GM23338 (cell line): Measurements from ENCODE around the gene RNF181. TPM values are rescaled to one million over a fixed set of nuclear protein-coding genes. Genes with fewer than 3 reads are reported as not detected.

ENCODE experiments used
- ATAC-seq: fragments of 200-7000 bp; cut with Tn5 transposase; 3 replicates; pipeline ENCODE4 v1.9.1; 2020
- DNase-seq: peaks from one replicate; pipeline ENCODE4 v3.0.0-alpha.2; 2015; ENCODE audit warnings: low spot score
- H2AFZ ChIP-seq: fragments of 200-600 bp; sonication (generic); 2 replicates; pipeline ENCODE4 v1.8.0; 2016; ENCODE audit warnings: antibody characterized with exemption, mild to moderate bottlenecking, moderate library complexity
- H3F3A ChIP-seq: fragments of 200-600 bp; sonication (generic); replicated peaks from 2 replicates; pipeline ENCODE4 v1.8.0; 2017; ENCODE audit warnings: antibody characterized with exemption, mixed run types, low read depth
- H3K27ac ChIP-seq: fragments of 200-600 bp; sonication (generic); 2 replicates; pipeline ENCODE4 v1.6.1; 2016; ENCODE audit warnings: low read depth
- H3K27me3 ChIP-seq: fragments of 200-600 bp; sonication (generic); 2 replicates; pipeline ENCODE4 v1.8.0; 2016; ENCODE audit warnings: mild to moderate bottlenecking, mixed run types, moderate library complexity; ENCODE audit not compliant: insufficient read depth
- H3K36me3 ChIP-seq: fragments of 200-600 bp; sonication (generic); 2 replicates; pipeline ENCODE4 v1.8.0; 2016; ENCODE audit warnings: mild to moderate bottlenecking; ENCODE audit not compliant: insufficient read depth
- H3K4me1 ChIP-seq: fragments of 200-600 bp; sonication (generic); 2 replicates; pipeline ENCODE4 v1.8.0; 2016; ENCODE audit warnings: mild to moderate bottlenecking, moderate library complexity; ENCODE audit not compliant: insufficient read depth
- H3K4me2 ChIP-seq: fragments of 200-600 bp; sonication (generic); 2 replicates; pipeline ENCODE4 v1.7.1; 2017; ENCODE audit warnings: mixed run types
- H3K4me3 ChIP-seq: fragments of 200-600 bp; sonication (generic); 2 replicates; pipeline ENCODE4 v1.6.1; 2016; ENCODE audit warnings: mixed run types
- H3K79me2 ChIP-seq: fragments of 200-600 bp; sonication (generic); replicated peaks from 2 replicates; pipeline ENCODE4 v1.8.0; 2017; ENCODE audit warnings: mild to moderate bottlenecking; ENCODE audit not compliant: insufficient read depth
- H3K9me2 ChIP-seq: fragments of 200-600 bp; sonication (generic); 2 replicates; pipeline ENCODE4 v1.8.0; 2017; ENCODE audit not compliant: insufficient read depth
- H4K20me1 ChIP-seq: fragments of 200-600 bp; sonication (generic); replicated peaks from 2 replicates; pipeline ENCODE4 v1.8.0; 2017; ENCODE audit warnings: mild to moderate bottlenecking; ENCODE audit not compliant: insufficient read depth
- H3K27ac Mint-ChIP-seq: 2 replicates; pipeline ENCODE4 v1.8.0; 2020; ENCODE audit warnings: inconsistent platforms, mild to moderate bottlenecking, moderate library complexity, mixed read lengths
- H3K27me3 Mint-ChIP-seq: 3 replicates; pipeline ENCODE4 v1.8.0; 2022; ENCODE audit warnings: low read depth, mild to moderate bottlenecking, moderate library complexity, mixed read lengths, inconsistent platforms; ENCODE audit not compliant: insufficient read depth, poor library complexity
- H3K36me3 Mint-ChIP-seq: 3 replicates; pipeline ENCODE4 v1.8.0; 2021; ENCODE audit warnings: low read depth, mild to moderate bottlenecking, inconsistent platforms, moderate library complexity, mixed read lengths
- H3K4me1 Mint-ChIP-seq: 3 replicates; pipeline ENCODE4 v1.8.0; 2020; ENCODE audit warnings: mild to moderate bottlenecking, inconsistent platforms, mixed read lengths
- H3K4me3 Mint-ChIP-seq: 3 replicates; pipeline ENCODE4 v1.8.0; 2021; ENCODE audit warnings: moderate library complexity, mild to moderate bottlenecking, inconsistent platforms, mixed read lengths
- H3K9me3 Mint-ChIP-seq: 3 replicates; pipeline ENCODE4 v1.8.0; 2020; ENCODE audit warnings: moderate library complexity, mild to moderate bottlenecking, inconsistent platforms, mixed read lengths
- ETS1 ChIP-seq: IDR thresholded peaks from 2 replicates; pipeline ENCODE4 v1.6.1; 2016; ENCODE audit warnings: antibody characterized with exemption
- EZH2 ChIP-seq: fragments of 200-600 bp; sonication (generic); IDR thresholded peaks from one replicate; pipeline ENCODE4 v1.8.0; 2017; ENCODE audit warnings: antibody characterized with exemption, mild to moderate bottlenecking, low read depth; ENCODE audit not compliant: unreplicated experiment
- EZH2phosphoT487 ChIP-seq: fragments of 200-600 bp; sonication (generic); IDR thresholded peaks from one replicate; pipeline ENCODE4 v1.8.1; 2018; ENCODE audit warnings: antibody characterized with exemption; ENCODE audit not compliant: unreplicated experiment
- POLR2AphosphoS5 ChIP-seq: IDR thresholded peaks from 2 replicates; pipeline ENCODE4 v1.6.1; 2016; ENCODE audit warnings: antibody characterized with exemption, low read depth
- STAT1 ChIP-seq: IDR thresholded peaks from one replicate; pipeline ENCODE4 v1.6.1; 2016; ENCODE audit warnings: antibody characterized with exemption; ENCODE audit not compliant: unreplicated experiment
- ZNF462 ChIP-seq: fragments of 250-450 bp; sonication (Bioruptor Pico); IDR thresholded peaks from 2 replicates; pipeline ENCODE4 v1.5.0; 2020; ENCODE audit warnings: mild to moderate bottlenecking, moderate library complexity
- polyA plus RNA-seq: library from polyadenylated mRNA; unstranded; fragments of >200 nt; fragmentation: Nextera tagmentation; extraction: Ambion mirVana; gene quantifications from 2 replicates; pipeline ENCODE4 v1.2.1, GENCODE V29; 2016
- total RNA-seq: library from RNA; depleted of rRNA; stranded (reverse); fragments of >200 nt; shearing (Covaris generic); gene quantifications from 2 replicates; pipeline ENCODE4 v1.2.3, GENCODE V29; 2014

Gene RNF181
- total and polyA plus RNA-seq, 2 experiments from 2014 or later, result 114 to 260 TPM

- H3K4me1 Mint-ChIP-seq, result peaks cover 11% of the 10 kb centered on the region
- H3K4me2 ChIP-seq, result peak overlapping the region; percentile 86
- H3K27me3 ChIP-seq, result peaks cover 31% of the 10 kb centered on the region
- ATAC-seq (peak; percentile 37), DNase-seq (peak; percentile 29)
- peak overlapping the region; percentile 63 for H3K4me3 Mint-ChIP-seq
- H3K36me3 Mint-ChIP-seq, result peaks cover 10% of the 10 kb centered on the region; the same call in 1 of the 3 replicates
- 0 out of 2 replicates have a peak, but pooled peaks cover 3% of the 10 kb centered on the region for H3F3A ChIP-seq
- H3K79me2 ChIP-seq, result no peaks in the 10 kb centered on the region
- no peaks in the 10 kb centered on the region for H3K36me3 ChIP-seq
- no peak overlapping the region for H3K27ac ChIP-seq
- peak overlapping the region; percentile 95 for H2AFZ ChIP-seq
- 0 out of 3 replicates have a peak, but pooled peaks cover 3% of the 10 kb centered on the region for H3K9me3 Mint-ChIP-seq
- no peak overlapping the region for H3K27ac Mint-ChIP-seq
- no peaks in the 10 kb centered on the region for H4K20me1 ChIP-seq
- peaks cover 28% of the 10 kb centered on the region for H3K27me3 Mint-ChIP-seq
- TF ChIP-seq POLR2AphosphoS5, result no peak
- TF ChIP-seq ZNF462 (CRISPR knock-in tag), result no peak
- no peak for TF ChIP-seq ETS1
- no peak for TF ChIP-seq STAT1
- TF ChIP-seq EZH2, result no peak
- TF ChIP-seq EZH2phosphoT487, result no peak
- H3K9me2 ChIP-seq, result no peaks in the 10 kb centered on the region
- peaks cover 7% of the 10 kb centered on the region; the same call in 1 of the 2 replicates for H3K4me1 ChIP-seq
- peak overlapping the region; percentile 65 for H3K4me3 ChIP-seq
These were observed 10.4 kb upstream of the RNF181 start for GRCh38 chr2:85584857-85585780.
